ENCODE data around the gene CBX2.

Gene CBX2

GRCh38 chr17:79789943-79790804, 12.2 kb downstream of the CBX2 start:
- DNase-seq, result no peak

GRCh38 chr17:79790805-79791734, 13.1 kb downstream of the CBX2 start:
- DNase-seq, result no peak

- DNase-seq, result no peak
Observed at GRCh38 chr17:79791735-79792161, 13.8 kb downstream of the CBX2 start.

- DNase-seq, result no peak
Observed at GRCh38 chr17:79792341-79792871, 14.5 kb downstream of the CBX2 start.

GRCh38 chr17:79792984-79793923, 15.3 kb downstream of the CBX2 start:
- DNase-seq, result no peak

- no peak for DNase-seq
Observed at GRCh38 chr17:79793924-79794304, 16.0 kb downstream of the CBX2 start.

GRCh38 chr17:79794659-79795511, 16.9 kb downstream of the CBX2 start:
- DNase-seq, result no peak

GRCh38 chr17:79795795-79796443, 18.0 kb downstream of the CBX2 start:
- no peak for DNase-seq

GRCh38 chr17:79796444-79796762, 18.5 kb downstream of the CBX2 start:
- DNase-seq, result no peak

GRCh38 chr17:79796763-79797491, 19.0 kb downstream of the CBX2 start, which contains the start of gene CBX8:
Gene CBX8, minus strand, starts transcription at chr17:79797077. Its CDS starts 79 bp downstream, at chr17:79796998.
- peak; percentile 99 for DNase-seq

GRCh38 chr17:79797492-79798298, 19.7 kb downstream of the CBX2 start:
- no peak for DNase-seq

GRCh38 chr17:79798299-79799173, 20.6 kb downstream of the CBX2 start:
- no peak for DNase-seq

- DNase-seq, result no peak
Observed at GRCh38 chr17:79799174-79799537, 21.2 kb downstream of the CBX2 start.

GRCh38 chr17:79799538-79800324, 21.8 kb downstream of the CBX2 start:
- no peak for DNase-seq

- DNase-seq, result no peak
Observed at GRCh38 chr17:79800325-79801155, 22.6 kb downstream of the CBX2 start.

All from activated CD4-positive, alpha-beta T cell treated with anti-CD3 and anti-CD28 coated beads for 1 hour (primary cell).